GM18498 (cell line): ENCODE results near the gene EMC7.

Experiments used
- ATAC-seq: cut with Tn5 transposase; IDR thresholded peaks from one replicate; pipeline ENCODE4 v1.9.1; 2021; ENCODE audit warnings: mild to moderate bottlenecking, moderate library complexity; ENCODE audit not compliant: unreplicated experiment

The EMC7 gene

DNA sequence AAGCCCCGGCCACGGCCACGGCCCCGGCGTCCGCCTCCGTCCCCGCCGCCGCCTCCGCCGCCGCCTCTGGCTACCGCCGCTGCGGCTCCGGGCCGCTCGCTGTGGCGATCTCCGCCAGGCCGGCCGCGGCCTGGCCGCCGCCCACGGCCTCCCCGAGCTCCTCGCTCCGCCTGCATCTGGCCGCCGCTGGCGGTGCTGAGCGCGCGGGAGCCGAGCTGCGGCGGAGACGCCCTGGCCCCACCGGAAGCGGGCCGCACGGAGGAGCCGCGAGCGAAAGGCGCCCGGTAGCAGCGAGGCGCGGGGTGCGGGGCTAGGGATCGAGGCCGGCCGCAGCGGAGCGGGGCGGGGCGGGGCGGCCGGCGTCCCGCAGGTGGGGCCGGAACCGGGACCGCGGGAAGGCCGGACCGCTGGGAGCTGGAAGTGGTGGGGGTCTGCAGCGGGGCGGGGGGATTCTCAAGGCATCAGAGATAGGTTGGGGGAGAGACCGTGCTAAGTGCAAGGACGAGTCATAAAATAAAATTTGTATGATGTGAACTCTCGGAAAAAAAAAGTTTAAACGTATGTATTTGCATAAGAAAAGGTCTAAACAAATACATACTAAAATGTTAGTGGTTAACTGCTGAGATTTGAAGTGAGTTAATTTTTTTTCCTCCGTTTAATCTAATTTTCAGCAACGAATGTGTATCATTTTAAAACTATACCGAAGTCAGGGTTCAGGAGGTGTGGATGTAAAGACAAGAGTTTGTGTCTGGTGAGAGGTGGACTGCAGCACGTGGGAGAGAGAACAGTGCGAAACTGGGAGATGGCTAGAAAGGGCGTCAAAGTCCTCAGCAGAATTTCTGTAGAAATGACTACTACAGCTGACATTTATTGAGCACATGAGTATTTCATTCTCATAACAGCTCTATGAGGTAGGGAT is 62.5 kb downstream of the EMC7 start, which contains the start of gene AVEN:
AVEN (minus strand) TSS at position 334 of the 919 bp plus-strand sequence; CDS start at position 176, 158 bp downstream.
- peak; percentile 61 for ATAC-seq

DNA sequence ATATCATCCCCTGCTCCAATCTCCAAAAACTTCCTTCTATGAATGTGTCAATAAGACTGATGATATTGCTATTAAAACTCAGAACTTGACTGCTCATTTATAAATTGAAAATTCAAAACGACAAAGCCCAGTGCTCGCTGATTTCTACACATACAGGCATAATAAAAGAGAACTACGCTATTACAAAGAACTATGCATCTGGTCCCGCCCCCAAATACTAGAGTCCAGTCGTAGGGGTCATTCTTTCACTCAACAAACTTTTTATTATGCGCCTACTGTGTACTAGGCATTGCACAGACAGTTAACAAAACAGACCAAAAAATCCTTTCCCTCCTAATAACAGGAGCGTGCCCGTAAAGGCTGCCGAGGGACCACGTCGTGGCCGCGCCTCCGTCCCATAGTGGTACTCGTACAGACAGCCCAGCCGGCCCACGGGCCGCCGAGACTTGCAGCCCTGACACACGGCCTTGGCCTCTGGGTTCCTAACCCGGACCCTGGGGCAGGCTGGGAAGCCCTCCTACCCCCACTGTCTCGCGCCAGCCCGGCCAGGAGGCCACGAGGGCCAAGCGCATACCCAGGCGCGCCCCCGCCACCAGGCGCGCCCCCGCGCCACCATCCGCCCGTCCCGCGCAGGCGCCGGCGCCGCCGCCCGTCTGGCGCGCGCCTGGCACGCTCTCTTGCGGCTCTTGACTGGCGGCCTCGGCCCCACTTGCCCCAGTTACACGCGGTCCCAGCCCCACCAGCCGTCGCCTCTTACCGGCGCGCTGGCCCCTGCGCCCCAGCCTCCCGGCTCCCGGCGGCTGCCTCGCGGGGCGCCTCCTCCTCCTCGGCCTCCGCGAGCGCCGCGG is 63.4 kb downstream of the EMC7 start:
- ATAC-seq: peak; percentile 78
